Measurements from ENCODE around the gene C7orf25. TPM values are rescaled to one million over a fixed set of nuclear protein-coding genes. Genes with fewer than 3 reads are reported as not detected.

The C7orf25 gene
- total RNA-seq, result 1 to 10 TPM; 3.5 to 5.1 TPM

DNA sequence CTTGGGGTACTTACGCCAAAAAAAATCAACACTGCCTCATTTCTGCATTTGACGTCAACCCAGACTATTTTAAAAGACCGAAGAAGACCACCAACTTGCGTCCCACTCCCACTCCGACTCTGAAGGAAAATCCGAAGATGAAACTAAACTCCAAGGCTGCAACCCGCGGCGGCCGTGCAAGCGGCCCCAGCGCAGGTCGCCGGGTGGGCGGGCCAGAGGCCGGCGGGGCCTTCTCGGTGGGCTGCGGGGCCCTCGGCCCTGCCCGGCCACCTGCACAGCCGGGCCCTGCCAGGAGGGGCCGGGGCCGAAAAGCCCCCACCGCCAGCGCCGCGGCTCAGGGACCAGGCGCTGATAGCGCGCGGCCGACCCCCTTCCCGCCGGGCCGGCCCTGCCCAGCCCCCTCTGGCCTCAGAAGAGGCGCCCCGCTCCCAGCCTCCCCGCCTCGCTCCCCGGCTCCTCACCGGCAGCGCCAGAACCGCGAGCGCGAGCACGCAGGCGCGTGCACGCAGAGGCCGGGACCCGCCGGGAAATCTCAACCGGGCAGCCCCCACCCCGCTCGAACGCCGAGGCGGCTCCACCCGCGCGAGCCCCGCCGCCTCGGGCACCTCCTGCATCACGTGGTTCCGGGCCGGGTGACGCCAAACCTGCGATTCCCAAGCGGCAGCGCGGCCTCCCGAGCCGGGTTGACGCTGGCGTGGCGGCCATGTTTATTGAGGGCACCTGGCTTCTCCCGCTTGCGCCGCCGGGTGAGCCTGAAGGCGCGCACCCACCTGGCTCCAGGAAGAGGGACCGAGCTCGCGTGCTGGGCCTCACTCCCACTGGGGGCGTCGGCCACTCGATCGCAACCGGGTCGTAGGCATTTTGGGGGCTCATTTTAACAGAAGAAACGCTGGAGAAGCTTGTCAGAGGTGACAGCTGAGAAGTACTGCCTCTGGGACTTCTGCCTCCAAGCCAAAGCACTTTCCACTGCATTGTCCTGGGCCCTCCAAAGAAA is at the start of gene C7orf25:
Gene C7orf25 (minus strand): TSS at position 617 of the 994 bp plus-strand sequence. CDS start 1,170 bp downstream, outside the sequence.
- ATAC-seq (replicated peaks in 1 of 2) (peak; percentile 95 to 96), DNase-seq (peak; percentile 96)
- peaks cover 2 to 6% of the 10 kb centered on the region in 2 donors for H3K36me3 Mint-ChIP-seq (ENCODE audit: insufficient read depth in 2 of 2)
- peaks cover 55% of the 10 kb centered on the region for H3K4me1 Mint-ChIP-seq (ENCODE audit: low read depth)
- peak within 1 kb of the TSS; percentile 83 for H3K27ac Mint-ChIP-seq
- peak within 1 kb of the TSS; percentile 89 to 96 for H3K4me3 Mint-ChIP-seq
- no peaks in the 10 kb centered on the region for H3K9me3 Mint-ChIP-seq
- no peaks in the 10 kb centered on the region for H3K27me3 Mint-ChIP-seq (ENCODE audit: low read depth)

DNA sequence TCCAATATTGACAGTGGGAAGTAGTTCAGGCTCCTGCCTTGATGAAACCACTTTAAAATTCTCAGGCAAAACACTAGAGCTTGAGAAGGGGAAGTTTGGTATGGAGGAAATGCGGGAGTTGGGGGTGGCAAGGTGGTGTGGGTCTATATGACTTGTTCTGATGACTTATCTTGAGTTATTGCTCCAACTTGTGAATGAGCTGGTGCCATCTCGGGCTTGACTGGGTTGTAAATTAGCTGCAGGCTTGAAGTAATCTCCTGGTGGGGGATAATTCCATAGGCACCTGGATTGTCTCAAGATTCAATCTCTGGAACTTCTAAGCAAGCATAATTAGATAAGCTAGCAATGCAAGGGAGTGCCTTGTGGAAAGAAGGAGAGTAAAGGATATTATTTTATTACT is 49.3 kb upstream of the C7orf25 start:
- ATAC-seq (replicated peaks in 1 of 2), result peak in 1 of 2 donors; percentile 30
- Mint-ChIP-seq H3K27me3 (ENCODE audit: low read depth) (peaks cover 29% of the 10 kb centered on the region), H3K9me3 (peaks cover 0 to 2% of the 10 kb centered on the region in 2 donors)

DNA sequence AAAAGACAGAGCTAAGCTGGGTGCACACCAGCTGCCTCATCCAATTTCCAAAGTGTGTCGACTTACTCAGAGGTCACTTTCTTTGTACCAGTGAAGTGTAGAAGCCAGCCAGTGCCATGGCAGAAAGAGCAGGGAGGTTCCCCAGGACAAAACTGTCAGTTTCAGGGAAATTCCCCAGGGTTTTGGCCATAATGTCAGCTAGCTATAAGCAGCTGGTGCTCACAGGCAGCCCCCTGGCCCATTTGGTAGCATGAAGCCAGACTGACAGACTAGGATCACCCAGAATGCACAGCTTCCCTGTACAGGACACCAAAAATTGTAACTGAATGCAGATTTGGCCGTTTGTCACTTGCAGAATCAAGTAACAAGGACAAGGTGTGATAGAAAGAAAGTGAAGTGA is 48.9 kb upstream of the C7orf25 start:
- H3K36me3 Mint-ChIP-seq (ENCODE audit: insufficient read depth in 2 of 2), result peaks cover 3 to 4% of the 10 kb centered on the region in 2 donors
- peaks cover 0 to 2% of the 10 kb centered on the region in 2 donors for H3K9me3 Mint-ChIP-seq
- ATAC-seq (replicated peaks in 1 of 2) (peak in 1 of 2 donors; percentile 30), DNase-seq (no peak)
- no peak overlapping the region for H3K27ac Mint-ChIP-seq
- no peak overlapping the region for H3K4me3 Mint-ChIP-seq
- peaks cover 29% of the 10 kb centered on the region for H3K27me3 Mint-ChIP-seq (ENCODE audit: low read depth)
- H3K4me1 Mint-ChIP-seq (ENCODE audit: low read depth), result peaks cover 29% of the 10 kb centered on the region

More for the DNA sequence above, 49.3 kb upstream of the C7orf25 start:
- no peak for DNase-seq
- no peak overlapping the region for H3K27ac Mint-ChIP-seq
- no peak overlapping the region for H3K4me3 Mint-ChIP-seq
- H3K36me3 Mint-ChIP-seq (ENCODE audit: insufficient read depth in 2 of 2), result peaks cover 3 to 4% of the 10 kb centered on the region in 2 donors
- peaks cover 32% of the 10 kb centered on the region for H3K4me1 Mint-ChIP-seq (ENCODE audit: low read depth)

DNA sequence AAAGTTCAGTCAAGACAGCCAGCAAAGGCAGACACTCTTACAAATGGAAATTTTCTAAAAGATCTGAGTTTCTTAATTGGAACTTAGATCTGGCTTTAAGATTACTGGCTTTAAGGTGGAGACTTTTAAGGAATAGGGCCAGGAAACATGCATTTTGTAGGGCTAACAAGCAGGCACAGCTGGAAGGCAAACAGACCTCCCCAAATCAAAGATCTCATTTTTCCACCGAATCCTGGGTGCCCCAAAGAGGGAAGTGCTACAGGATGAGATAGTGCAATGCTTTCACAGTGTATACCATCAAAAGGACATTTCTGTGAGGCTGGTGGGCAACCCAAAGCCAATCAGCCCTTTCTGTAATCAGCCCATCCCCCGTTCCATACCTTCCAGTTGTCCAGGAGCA is 47.7 kb upstream of the C7orf25 start:
- Mint-ChIP-seq H3K27me3 (ENCODE audit: low read depth) (peaks cover 29% of the 10 kb centered on the region), H3K9me3 (peaks cover 2 to 4% of the 10 kb centered on the region in 2 donors), H3K4me3 (no peak overlapping the region), H3K36me3 (ENCODE audit: insufficient read depth in 2 of 2) (peaks cover 3 to 6% of the 10 kb centered on the region in 2 donors), H3K4me1 (ENCODE audit: low read depth) (peaks cover 17% of the 10 kb centered on the region), H3K27ac (no peak overlapping the region)
- ATAC-seq (replicated peaks in 1 of 2) (no peak), DNase-seq (no peak)

DNA sequence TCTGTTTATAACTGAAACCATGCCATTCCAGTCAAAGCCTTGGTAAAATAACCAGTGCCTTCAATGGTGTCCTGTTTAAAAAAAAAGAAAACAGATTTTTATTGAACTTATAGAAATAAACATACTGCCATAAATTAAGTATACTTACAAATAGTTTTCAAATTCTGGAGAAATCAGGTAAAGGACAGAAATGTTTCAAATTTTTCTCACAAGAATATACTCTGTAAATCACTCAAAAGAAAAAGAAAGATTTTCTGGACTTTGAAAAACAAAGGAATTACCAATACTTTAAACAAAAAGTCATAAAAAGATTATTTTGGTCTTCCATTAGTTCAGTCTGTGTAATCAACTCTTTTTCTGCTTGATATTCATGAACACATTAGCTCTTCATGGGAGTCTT is 44.2 kb upstream of the C7orf25 start:
- DNase-seq (no peak), ATAC-seq (replicated peaks in 1 of 2) (no peak)
- H3K4me3 Mint-ChIP-seq, result no peak overlapping the region
- peaks cover 2 to 4% of the 10 kb centered on the region in 2 donors for H3K9me3 Mint-ChIP-seq
- peaks cover 8% of the 10 kb centered on the region for H3K4me1 Mint-ChIP-seq (ENCODE audit: low read depth)
- H3K36me3 Mint-ChIP-seq (ENCODE audit: insufficient read depth in 2 of 2), result peaks cover 3 to 6% of the 10 kb centered on the region in 2 donors
- H3K27me3 Mint-ChIP-seq (ENCODE audit: low read depth), result peaks cover 20% of the 10 kb centered on the region
- H3K27ac Mint-ChIP-seq, result no peak overlapping the region

DNA sequence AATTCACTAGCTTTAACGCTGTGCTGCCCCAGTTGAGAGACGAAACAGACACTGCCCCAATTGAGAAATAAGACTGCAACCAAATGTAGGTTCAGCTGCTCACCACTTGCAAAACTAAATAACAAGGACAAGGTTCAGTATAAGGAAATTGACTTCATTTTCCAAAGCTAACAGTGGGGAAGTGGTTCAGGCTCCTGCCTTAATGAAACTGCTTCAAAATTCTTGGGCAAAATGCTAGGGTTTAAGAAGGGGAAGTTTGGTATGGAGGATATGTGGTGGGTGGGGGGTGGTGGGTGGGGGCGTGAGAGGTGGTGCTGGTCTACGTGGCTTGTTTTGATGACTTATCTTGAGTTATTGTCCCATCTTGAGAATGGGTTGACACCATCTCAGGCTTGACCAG is 42.1 kb upstream of the C7orf25 start:
- no peaks in the 10 kb centered on the region for H3K4me1 Mint-ChIP-seq (ENCODE audit: low read depth)
- H3K36me3 Mint-ChIP-seq (ENCODE audit: insufficient read depth in 2 of 2), result peaks cover 3 to 7% of the 10 kb centered on the region in 2 donors

DNA sequence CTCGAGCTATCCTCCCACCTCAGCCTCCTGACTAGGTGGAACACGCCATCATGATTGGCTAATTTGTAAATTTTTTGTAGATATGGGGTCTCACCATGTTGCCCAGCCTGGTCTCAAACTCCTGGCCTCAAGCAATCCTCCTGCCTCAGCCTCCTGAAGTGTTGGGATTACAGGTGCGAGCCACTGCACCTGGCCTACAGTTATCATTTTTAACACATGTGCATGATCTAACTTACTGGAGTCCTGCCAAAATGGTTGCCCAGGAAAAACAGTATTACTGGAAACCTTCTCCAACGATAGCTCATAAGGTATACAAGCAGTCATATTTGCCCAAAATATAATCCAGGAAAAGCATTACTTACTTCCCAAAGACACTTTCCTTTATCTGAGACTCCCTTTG is 40.5 kb upstream of the C7orf25 start:
- Mint-ChIP-seq H3K27me3 (ENCODE audit: low read depth) (no peaks in the 10 kb centered on the region), H3K9me3 (peaks cover 2 to 4% of the 10 kb centered on the region in 2 donors), H3K27ac (no peak overlapping the region), H3K36me3 (ENCODE audit: insufficient read depth in 2 of 2) (peaks cover 2 to 6% of the 10 kb centered on the region in 2 donors), H3K4me1 (ENCODE audit: low read depth) (no peaks in the 10 kb centered on the region), H3K4me3 (no peak overlapping the region)
- DNase-seq (no peak), ATAC-seq (replicated peaks in 1 of 2) (no peak)

More for the DNA sequence above, 42.1 kb upstream of the C7orf25 start:
- no peak for DNase-seq
- Mint-ChIP-seq H3K9me3 (peaks cover 2 to 4% of the 10 kb centered on the region in 2 donors), H3K27ac (no peak overlapping the region), H3K27me3 (ENCODE audit: low read depth) (no peaks in the 10 kb centered on the region), H3K4me3 (no peak overlapping the region)
- ATAC-seq (replicated peaks in 1 of 2), result no peak

DNA sequence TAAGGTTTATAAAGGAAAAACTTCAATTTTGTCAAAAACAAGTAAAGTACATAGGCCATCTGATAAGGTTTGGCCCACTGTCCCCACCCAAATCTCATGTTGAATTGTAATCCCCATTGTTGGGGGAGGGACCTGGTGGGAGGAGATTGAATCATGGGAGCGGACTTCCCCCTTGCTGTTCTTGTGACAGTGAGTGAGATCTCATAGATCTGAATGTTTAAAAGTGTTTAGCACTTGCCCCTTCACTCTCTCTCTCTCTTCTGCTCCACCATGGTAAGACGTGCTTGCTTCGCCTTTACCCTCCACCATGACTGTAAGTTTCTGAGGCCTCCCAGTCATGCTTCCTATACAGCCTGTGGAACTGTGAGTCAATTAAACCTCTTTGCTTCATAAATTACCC is 38.5 kb upstream of the C7orf25 start:
- Mint-ChIP-seq H3K4me3 (no peak overlapping the region), H3K36me3 (ENCODE audit: insufficient read depth in 2 of 2) (peaks cover 0 to 4% of the 10 kb centered on the region in 2 donors), H3K27ac (no peak overlapping the region), H3K9me3 (peaks cover 2% of the 10 kb centered on the region in 2 donors), H3K27me3 (ENCODE audit: low read depth) (no peaks in the 10 kb centered on the region), H3K4me1 (ENCODE audit: low read depth) (peaks cover 11% of the 10 kb centered on the region)
- no peak for DNase-seq
- ATAC-seq (replicated peaks in 1 of 2), result no peak

DNA sequence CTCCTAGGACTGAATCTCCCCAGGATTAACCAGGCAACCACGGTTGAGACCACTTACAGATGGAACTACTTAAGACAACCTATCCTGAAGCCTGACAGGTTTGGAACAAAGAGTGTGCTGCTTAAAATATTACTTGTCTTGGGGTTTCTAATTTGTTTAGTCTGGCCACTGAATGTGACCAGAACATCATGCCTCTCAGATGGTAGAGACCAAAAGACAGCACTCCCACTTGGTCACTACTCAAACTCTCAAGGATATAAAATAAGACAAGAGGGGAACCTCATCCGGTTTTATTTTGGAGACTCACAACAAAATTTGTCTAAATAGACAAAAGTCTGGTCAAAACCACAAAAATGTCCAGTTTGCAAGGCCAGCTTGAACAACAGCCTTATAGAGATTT is 35.7 kb upstream of the C7orf25 start:
- H3K27ac Mint-ChIP-seq, result no peak overlapping the region
- no peak for ATAC-seq (replicated peaks in 1 of 2)
- H3K36me3 Mint-ChIP-seq (ENCODE audit: insufficient read depth in 2 of 2), result peaks cover 0 to 2% of the 10 kb centered on the region in 2 donors
- no peak for DNase-seq
- no peaks in the 10 kb centered on the region for H3K9me3 Mint-ChIP-seq
- H3K27me3 Mint-ChIP-seq (ENCODE audit: low read depth), result no peaks in the 10 kb centered on the region
- peaks cover 11% of the 10 kb centered on the region for H3K4me1 Mint-ChIP-seq (ENCODE audit: low read depth)
- no peak overlapping the region for H3K4me3 Mint-ChIP-seq

DNA sequence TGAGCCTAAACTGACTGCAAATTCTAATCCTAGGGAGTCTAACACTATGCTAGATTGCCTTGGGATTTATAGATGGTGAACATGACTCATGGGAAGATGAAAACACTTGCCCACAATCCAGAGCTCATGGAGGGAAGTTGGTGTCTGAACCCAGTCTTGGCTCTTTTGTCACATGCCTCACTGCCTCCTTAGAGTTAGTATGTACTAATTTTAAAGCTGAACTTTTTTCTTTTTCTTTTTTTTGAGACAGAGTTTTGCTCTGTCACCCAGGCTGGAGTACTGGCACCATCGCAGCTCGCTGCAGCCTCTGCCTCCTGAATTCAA is 34.7 kb upstream of the C7orf25 start:
- Mint-ChIP-seq H3K4me3 (no peak overlapping the region), H3K9me3 (no peaks in the 10 kb centered on the region), H3K27ac (no peak overlapping the region), H3K36me3 (ENCODE audit: insufficient read depth in 2 of 2) (peaks cover 0 to 2% of the 10 kb centered on the region in 2 donors), H3K4me1 (ENCODE audit: low read depth) (peaks cover 11% of the 10 kb centered on the region), H3K27me3 (ENCODE audit: low read depth) (no peaks in the 10 kb centered on the region)
- ATAC-seq (replicated peaks in 1 of 2), result peak in 1 of 2 donors; percentile 15
- no peak for DNase-seq

DNA sequence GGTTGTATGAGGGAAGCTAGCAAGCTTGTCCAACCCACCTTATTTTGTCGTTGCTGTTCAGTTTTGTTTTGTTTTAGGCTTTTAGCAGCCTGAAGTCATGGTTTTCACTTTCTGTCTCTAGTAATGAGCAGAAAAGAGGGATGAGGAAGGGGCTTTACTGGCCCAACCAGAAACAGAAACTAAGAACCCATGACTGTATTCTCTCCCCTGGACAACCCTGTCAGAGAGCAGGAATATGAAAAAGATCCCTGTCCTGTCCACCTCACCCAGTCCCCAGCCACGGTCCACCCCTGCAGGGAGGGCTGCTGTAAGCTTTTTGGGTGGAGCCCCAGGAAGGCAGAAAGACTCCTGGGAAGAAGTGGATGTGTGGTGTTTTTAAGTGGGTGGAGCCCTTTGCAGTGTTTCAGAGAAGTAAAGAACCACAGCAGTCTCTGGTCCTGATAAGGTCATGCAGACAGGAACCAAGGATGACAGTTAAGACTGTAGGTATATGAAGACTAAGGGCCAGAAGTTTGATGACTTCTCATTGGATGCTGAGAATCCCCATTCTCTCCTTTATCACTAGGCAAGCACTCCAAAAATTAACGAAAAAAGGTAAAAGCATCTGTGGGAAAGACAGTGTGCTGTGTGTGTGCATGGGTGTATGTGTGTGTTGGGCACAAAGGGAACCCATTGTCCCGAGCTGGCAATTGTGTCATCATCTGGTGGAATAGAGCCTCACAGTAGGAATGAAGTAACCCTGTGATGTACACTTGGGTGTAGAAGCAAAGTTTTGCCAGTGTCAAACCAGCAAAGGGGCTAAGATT is 34.2 kb upstream of the C7orf25 start:
- no peaks in the 10 kb centered on the region for H3K9me3 Mint-ChIP-seq
- H3K27ac Mint-ChIP-seq, result peak overlapping the region; percentile 64
- H3K4me1 Mint-ChIP-seq (ENCODE audit: low read depth), result peaks cover 14% of the 10 kb centered on the region
- peak overlapping the region; percentile 51 to 64 for H3K4me3 Mint-ChIP-seq
- no peaks in the 10 kb centered on the region for H3K27me3 Mint-ChIP-seq (ENCODE audit: low read depth)
- ATAC-seq (replicated peaks in 1 of 2) (peak; percentile 64 to 76), DNase-seq (peak in 1 of 2 donors; percentile 17)
- peaks cover 0 to 2% of the 10 kb centered on the region in 2 donors for H3K36me3 Mint-ChIP-seq (ENCODE audit: insufficient read depth in 2 of 2)

DNA sequence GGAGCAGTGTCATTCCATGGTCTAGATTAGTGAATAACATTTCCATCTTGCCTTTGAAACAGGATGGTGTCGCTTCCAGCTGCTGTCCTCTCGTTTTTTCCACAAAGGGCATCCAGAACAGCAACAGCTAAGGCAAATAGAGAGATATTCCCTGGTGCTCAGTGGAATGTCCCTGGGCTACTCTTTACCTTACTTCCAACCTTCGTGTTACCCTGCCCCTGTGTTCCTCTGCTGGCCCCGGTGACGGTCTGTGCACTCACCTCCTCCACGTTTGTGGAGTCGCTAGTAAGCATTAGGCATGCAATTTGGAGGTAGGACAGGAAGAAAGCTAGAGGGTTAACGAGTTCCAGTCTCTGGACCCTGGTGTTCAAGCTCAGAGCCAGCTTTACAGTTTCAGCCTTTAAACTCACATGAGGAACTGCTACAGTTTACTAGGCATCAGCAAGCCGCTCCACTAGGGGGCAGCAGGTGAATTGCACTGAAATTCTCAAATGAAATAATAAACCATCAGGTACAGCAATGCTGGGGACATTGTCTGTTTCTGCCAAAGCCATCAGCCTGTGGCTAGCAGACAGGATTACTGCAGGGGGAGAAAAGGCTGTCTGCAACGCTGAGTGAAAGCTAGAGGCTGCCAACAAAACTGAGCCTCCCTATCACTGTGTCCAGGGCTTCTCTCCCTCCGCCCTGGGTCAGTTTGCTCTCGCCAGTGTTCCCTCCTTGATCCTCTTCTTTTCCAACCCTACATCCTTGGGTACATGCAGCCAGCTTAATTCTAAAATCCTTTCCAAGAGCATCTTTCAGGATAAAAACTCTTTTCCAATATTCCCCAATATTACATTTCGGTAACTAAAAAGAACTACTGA is 29.3 kb upstream of the C7orf25 start:
- no peaks in the 10 kb centered on the region for H3K9me3 Mint-ChIP-seq
- H3K4me3 Mint-ChIP-seq, result no peak overlapping the region
- H3K4me1 Mint-ChIP-seq (ENCODE audit: low read depth), result peaks cover 41% of the 10 kb centered on the region
- ATAC-seq (replicated peaks in 1 of 2), result peak; percentile 45 to 59
- H3K27me3 Mint-ChIP-seq (ENCODE audit: low read depth), result no peaks in the 10 kb centered on the region
- H3K36me3 Mint-ChIP-seq (ENCODE audit: insufficient read depth in 2 of 2), result peaks cover 2 to 9% of the 10 kb centered on the region in 2 donors
- H3K27ac Mint-ChIP-seq, result no peak overlapping the region
- DNase-seq, result peak; percentile 75 to 78
